Heart right ventricle (tissue), 16 donors: Measurements from ENCODE around the gene KLHL40. TPM values are rescaled to one million over a fixed set of nuclear protein-coding genes. Genes with fewer than 3 reads are reported as not detected.

Experiments used
- ATAC-seq, 8 donors: fragments of 200-7000 bp; cut with Tn5 transposase; one replicate each; pipeline ENCODE4 v1.9.1; 2020; ENCODE audit warnings: mild to moderate bottlenecking in 8 of 8, moderate library complexity in 8 of 8, moderate number of reproducible peaks in 1 of 8
- DNase-seq, 2 donors: peaks; one replicate each; pipeline ENCODE4 v3.0.0-alpha.2; 2020
- H3K27ac ChIP-seq, 10 donors: fragments of 200-600 bp; sonication (generic) in 2 of 10; one replicate each; pipeline versions ENCODE4 v1.5.0 to v1.8.0; 2020 to 2022; ENCODE audit warnings: mild to moderate bottlenecking in 3 of 10
- H3K27me3 ChIP-seq, 7 donors: fragments of 200-600 bp; one replicate each; pipeline ENCODE4 v1.8.0; 2021 to 2022; ENCODE audit warnings: mild to moderate bottlenecking in 2 of 7
- H3K36me3 ChIP-seq, 9 donors: fragments of 200-600 bp; sonication (generic) in 1 of 9; one replicate each; pipeline versions ENCODE4 v1.5.0 to v1.8.0; 2020 to 2022; ENCODE audit warnings: mild to moderate bottlenecking in 2 of 9
- H3K4me1 ChIP-seq, 9 donors: fragments of 200-600 bp; sonication (generic) in 1 of 9; one replicate each; pipeline versions ENCODE4 v1.5.0 to v1.8.0; 2020 to 2022; ENCODE audit warnings: mild to moderate bottlenecking in 4 of 9
- H3K4me3 ChIP-seq, 10 donors: fragments of 200-600 bp; sonication (generic) in 2 of 10; one replicate each; pipeline versions ENCODE4 v1.5.0 to v1.8.0; 2020 to 2022; ENCODE audit warnings: mild to moderate bottlenecking in 7 of 10, moderate library complexity in 2 of 10
- H3K9me3 ChIP-seq, 11 donors: fragments of 200-600 bp in 10 of 11; sonication (generic) in 2 of 11; one replicate each; pipeline versions ENCODE4 v1.5.0 to v1.8.0; 2013 to 2022; ENCODE audit warnings: mild to moderate bottlenecking in 2 of 11, control low read depth in 1 of 11, moderate library complexity in 1 of 11
- WGBS, 2 donors: extraction: QIAGEN DNeasy Blood & Tissue Kit; methylation state at CpG; one replicate each; pipeline ENCODE4 v1.1.7; 2013; ENCODE audit warnings: inconsistent platforms in 1 of 2; 5-methylcytosine and 5-hydroxymethylcytosine counted together
- intact Hi-C, 10 donors: fragments of 100-400 bp; cut with DNase I; formaldehyde crosslinking; loops; one replicate each; pipeline versions ENCODE4 v1.11.1 to v1.14.2; 2022
- polyA plus RNA-seq, 2 donors: library from polyadenylated mRNA; stranded (reverse); fragments of 200-250 nt; gene quantifications; one replicate each; pipeline ENCODE4 v1.2.3, GENCODE V29; 2013
- total RNA-seq, 10 donors: library from RNA; stranded (reverse); fragmentation: NEBNext Ultra II Directional in 3 of 10; extraction: Animal tissue kit (Norgen Biotek cat#: 25700) in 3 of 10; gene quantifications; one replicate each; pipeline versions ENCODE4 v1.2.1 to v1.2.4, GENCODE V29; 2021 to 2023
- TF ChIP-seq, protein P1 (sequence below), 9 donors: fragments of 200-600 bp; sonication (generic) in 2 of 9; IDR thresholded peaks; one replicate each; pipeline versions ENCODE4 v1.5.0 to v1.8.0; 2021 to 2022; ENCODE audit warnings: antibody characterized with exemption in 9 of 9, mild to moderate bottlenecking in 5 of 9, moderate library complexity in 1 of 9
- donor health status: Arrhythmogenic right ventricular cardiomyopathy.
- donor health status: ischemic (EF 13 %, LVEDD 7.1; RV severe dilation, severe dysfunction).
- donor health status: healthy with polysubstance abuse.
- donor health status: DM: no; HTN: yes; CAD: no.
- donor health status: DM: no; HTN: no; CAD: no.
- donor health status: ischemic (EF 25% LVEDD 6.9; RV normal size, moderate dysfunction).
- donor health status: ischemic (EF 25% LVEDD 5.7; RV mildly dilated, moderate dysfunction).
- donor health status: healthy.
- donor health status: DM: yes; HTN: yes; CAD: no.
- donor health status: Ischemic cardiomyopathy.
- donor health status: ischemic (EF 35%, LVEDD 5.7; RV mildly dilated, moderate dysfunction).
- donor health status: nonischemic (EF 11% LVEDD 7.7; RV severe dilation, severe dysfunction).
- donor health status: DM: yes; HTN: yes; CAD: no.
- donor health status: PGD.
- donor health status: ischemic (EF 29% LVEDD 5.4; RV normal size, mild dysfunction).
- donor health status: nonischemic (EF 23%, LVEDD 6.1; RV moderate dilation, normal function).

The KLHL40 gene
- total and polyA plus RNA-seq, 12 donors: 0.26 to 8.3 (median 0.85) TPM

DNA sequence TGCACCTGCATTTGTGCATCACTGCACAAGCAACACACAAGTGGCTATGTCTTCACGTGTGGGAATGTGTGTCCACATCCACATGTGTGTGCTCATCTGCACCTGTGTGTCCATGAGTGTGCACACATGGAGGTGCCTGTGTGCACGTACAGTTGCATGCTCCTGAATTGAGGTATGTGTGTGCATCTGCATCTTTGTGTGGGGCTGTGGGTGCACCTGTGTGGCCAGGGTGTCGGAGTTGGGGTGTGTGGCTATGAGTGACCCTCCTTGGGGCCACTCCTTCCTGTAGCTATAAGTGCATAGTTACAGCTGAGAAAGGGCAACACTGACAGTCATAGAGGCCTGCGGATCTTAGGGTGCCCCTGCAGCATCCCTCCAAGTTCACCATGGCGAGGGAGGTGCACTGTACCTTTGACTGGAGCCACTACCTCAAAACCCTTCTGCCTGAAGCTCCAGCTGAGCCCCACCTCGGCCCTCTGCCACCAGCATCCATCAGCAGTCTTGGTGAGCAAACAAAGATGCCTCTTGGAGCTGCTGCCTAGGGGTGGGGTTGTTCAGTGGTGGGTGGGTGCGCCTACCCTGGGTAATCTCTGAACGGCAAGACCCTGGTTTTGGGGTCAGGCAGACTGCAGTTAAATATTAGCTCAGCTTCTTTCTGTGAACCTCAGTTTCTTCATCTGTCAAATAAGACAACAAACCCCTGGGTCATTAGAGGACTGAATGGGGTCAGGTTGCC, 22.5 kb downstream of the KLHL40 start:
- H3K4me1 ChIP-seq: peaks cover 0 to 40% (median 17%) of the 10 kb centered on the region in 9 donors
- TF ChIP-seq, protein P1, sequence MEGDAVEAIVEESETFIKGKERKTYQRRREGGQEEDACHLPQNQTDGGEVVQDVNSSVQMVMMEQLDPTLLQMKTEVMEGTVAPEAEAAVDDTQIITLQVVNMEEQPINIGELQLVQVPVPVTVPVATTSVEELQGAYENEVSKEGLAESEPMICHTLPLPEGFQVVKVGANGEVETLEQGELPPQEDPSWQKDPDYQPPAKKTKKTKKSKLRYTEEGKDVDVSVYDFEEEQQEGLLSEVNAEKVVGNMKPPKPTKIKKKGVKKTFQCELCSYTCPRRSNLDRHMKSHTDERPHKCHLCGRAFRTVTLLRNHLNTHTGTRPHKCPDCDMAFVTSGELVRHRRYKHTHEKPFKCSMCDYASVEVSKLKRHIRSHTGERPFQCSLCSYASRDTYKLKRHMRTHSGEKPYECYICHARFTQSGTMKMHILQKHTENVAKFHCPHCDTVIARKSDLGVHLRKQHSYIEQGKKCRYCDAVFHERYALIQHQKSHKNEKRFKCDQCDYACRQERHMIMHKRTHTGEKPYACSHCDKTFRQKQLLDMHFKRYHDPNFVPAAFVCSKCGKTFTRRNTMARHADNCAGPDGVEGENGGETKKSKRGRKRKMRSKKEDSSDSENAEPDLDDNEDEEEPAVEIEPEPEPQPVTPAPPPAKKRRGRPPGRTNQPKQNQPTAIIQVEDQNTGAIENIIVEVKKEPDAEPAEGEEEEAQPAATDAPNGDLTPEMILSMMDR (IDR thresholded peaks at IDR 0.05): no peak
- WGBS, 2 donors: 83 to 84% methylated on average over 8 of the region's 8 CpGs
- no peaks in the 10 kb centered on the region for H3K36me3 ChIP-seq
- intact Hi-C loops: no loop called here
- DNase-seq (no peak), ATAC-seq (no peak)
- H3K4me3 ChIP-seq: no peak overlapping the region
- H3K27ac ChIP-seq: no peak overlapping the region
- H3K27me3 ChIP-seq: no peaks in the 10 kb centered on the region
- H3K9me3 ChIP-seq: no peaks in the 10 kb centered on the region

DNA sequence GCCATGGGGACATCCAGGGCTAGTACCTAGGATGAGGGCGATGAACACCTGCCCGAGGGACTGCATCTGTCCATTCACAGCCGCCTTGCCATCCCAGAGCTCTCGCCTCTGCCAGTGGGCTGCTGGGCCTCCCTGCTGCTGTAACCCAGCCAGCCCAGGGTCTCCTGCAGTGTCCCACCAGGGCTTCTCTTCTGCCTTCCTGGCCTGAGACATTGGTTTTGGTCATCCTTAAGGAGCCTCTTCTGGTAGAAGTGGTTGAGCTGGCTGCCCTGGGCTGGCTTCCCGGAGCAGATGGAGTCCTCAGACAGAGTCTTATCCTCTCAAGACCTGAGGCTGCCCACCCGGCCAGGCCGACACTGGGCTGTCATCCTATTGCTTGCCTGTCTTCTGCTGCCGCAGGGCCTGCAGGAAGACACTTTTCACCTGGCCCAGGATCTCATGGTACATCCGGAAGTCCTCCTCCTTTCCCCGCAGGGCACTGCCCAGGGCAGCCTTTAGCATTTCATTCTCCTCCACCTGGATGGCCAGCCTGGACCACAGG, 23.3 kb downstream of the KLHL40 start:
- TF ChIP-seq, protein P1 (IDR thresholded peaks at IDR 0.05): no peak
- WGBS, 2 donors: 88 to 94% methylated on average over 10 of the region's 10 CpGs
- ATAC-seq: no peak
- peaks cover 0 to 31% (median 12%) of the 10 kb centered on the region in 9 donors for H3K4me1 ChIP-seq
- DNase-seq: no peak
- no peaks in the 10 kb centered on the region for H3K9me3 ChIP-seq
- H3K36me3 ChIP-seq: no peaks in the 10 kb centered on the region
- no peaks in the 10 kb centered on the region for H3K27me3 ChIP-seq
- no peak overlapping the region for H3K4me3 ChIP-seq
- H3K27ac ChIP-seq: no peak overlapping the region
- intact Hi-C loops: no loop called here

DNA sequence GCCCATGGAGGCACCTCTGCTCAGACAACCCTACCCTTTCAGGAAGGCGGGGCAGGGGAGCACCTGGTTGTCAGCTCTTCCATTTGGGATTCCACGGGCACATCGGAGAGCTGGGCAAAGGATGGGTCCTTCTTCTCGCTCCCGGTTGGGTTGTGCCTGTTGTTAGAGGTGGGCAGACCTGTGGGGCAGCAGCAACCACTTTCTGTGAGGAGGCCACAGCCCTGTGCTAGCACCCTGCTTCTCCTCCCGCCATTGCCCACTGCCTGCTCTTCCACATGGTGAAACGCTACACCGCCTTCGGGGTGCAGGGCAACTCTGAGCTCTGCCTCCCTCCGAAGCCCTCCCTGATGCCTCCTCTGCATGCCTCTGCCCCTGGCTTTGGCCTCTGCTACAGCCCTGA, 24.3 kb downstream of the KLHL40 start:
- no peak for ATAC-seq

DNA sequence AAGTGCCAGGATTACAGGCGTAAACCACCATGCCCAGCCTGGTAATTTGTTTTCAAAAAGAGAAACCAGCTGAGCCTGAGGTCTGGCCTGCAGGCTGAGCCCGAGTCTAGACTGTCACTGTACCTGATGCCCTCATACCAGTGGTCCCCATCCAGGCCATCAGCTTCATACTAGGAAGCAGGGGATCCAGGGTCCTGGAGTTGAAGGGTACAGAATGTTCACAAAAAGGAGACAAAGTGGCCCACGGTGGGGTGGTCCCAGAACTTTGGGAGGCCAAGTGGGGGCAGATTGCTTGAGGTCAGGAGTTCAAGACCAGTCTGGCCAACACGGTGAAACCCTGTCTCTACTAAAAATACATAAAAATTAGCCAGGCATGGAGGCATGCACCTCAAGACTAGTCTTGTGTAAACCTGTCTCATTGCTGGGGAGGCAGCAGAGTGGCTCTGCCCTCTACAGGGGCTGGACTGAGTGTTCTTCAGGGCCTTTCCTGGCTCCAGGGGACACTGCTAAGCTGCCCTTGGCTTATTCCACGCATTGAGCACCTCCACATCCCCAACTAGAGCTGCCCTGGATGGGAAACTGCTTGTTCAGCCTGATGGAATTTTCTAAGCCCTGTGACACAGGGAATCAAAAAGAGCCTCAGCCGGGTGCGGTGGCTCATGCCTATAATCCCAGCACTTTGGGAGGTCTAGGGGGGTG, 25.1 kb downstream of the KLHL40 start:
- DNase-seq (no peak), ATAC-seq (no peak)
- Histone ChIP-seq H3K27ac (no peak overlapping the region), H3K36me3 (no peaks in the 10 kb centered on the region), H3K4me1 (peaks cover 0 to 15% (median 4%) of the 10 kb centered on the region in 9 donors), H3K9me3 (no peaks in the 10 kb centered on the region), H3K27me3 (no peaks in the 10 kb centered on the region), H3K4me3 (no peak overlapping the region)
- TF ChIP-seq, protein P1 (IDR thresholded peaks at IDR 0.05): no peak
- WGBS, 2 donors: 81 to 85% methylated on average over 7 of the region's 7 CpGs
- intact Hi-C loops: no loop called here

More for the DNA sequence above, 24.3 kb downstream of the KLHL40 start:
- 92 to 94% methylated on average over 10 of the region's 10 CpGs for WGBS, 2 donors
- H3K27ac ChIP-seq: no peak overlapping the region
- intact Hi-C loops: no loop called here
- peaks cover 0 to 21% (median 8%) of the 10 kb centered on the region in 9 donors for H3K4me1 ChIP-seq
- no peaks in the 10 kb centered on the region for H3K27me3 ChIP-seq
- DNase-seq: no peak
- TF ChIP-seq, protein P1 (IDR thresholded peaks at IDR 0.05): no peak
- H3K4me3 ChIP-seq: no peak overlapping the region
- no peaks in the 10 kb centered on the region for H3K36me3 ChIP-seq
- H3K9me3 ChIP-seq: no peaks in the 10 kb centered on the region
